Measurements from ENCODE around the gene SMARCC2. TPM values are rescaled to one million over a fixed set of nuclear protein-coding genes. Genes with fewer than 3 reads are reported as not detected.

SMARCC2 gene
- total RNA-seq, 1 donor from 2014 or later, result 196 TPM

GRCh38 chr12:56216461-56216860, 27.2 kb upstream of the SMARCC2 start:
- Mint-ChIP-seq H3K27me3 (ENCODE audit: unreplicated experiment) (peaks cover 2% of the 10 kb centered on the region), H3K36me3 (ENCODE audit: unreplicated experiment) (peaks cover 12% of the 10 kb centered on the region), H3K9me3 (ENCODE audit: unreplicated experiment) (peaks cover 1% of the 10 kb centered on the region), H3K27ac (ENCODE audit: unreplicated experiment) (peak overlapping the region; percentile 74), H3K4me3 (ENCODE audit: unreplicated experiment) (no peak overlapping the region), H3K4me1 (ENCODE audit: low read depth, unreplicated experiment) (peaks cover 2% of the 10 kb centered on the region)
- DNase-seq, result no peak
- no peak for TF ChIP-seq CTCF (IDR thresholded peaks at IDR 0.05; ENCODE audit: partially characterized antibody, unreplicated experiment)

DNA sequence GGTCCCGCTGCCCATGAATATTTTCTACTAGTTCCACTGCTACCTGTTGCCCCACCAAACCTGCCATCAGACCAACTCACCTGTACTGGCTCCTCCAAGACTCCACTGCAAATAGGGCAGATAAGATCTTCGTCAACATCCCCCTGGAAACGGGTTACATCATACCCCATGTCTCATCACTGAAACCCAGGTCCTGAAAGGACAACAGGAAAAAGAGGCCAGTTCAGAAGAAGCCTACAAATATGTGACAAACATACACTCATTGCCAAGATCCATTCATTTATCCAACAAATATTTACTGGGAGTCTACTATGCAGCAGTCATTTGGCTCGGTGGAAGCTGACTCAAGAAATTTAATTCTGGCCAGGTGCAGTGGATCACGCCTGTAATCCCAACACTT, 24.6 kb upstream of the SMARCC2 start:
- H3K36me3 Mint-ChIP-seq (ENCODE audit: unreplicated experiment), result peaks cover 17% of the 10 kb centered on the region
- no peak overlapping the region for H3K4me3 Mint-ChIP-seq (ENCODE audit: unreplicated experiment)

GRCh38 chr12:56212361-56212760, 23.1 kb upstream of the SMARCC2 start:
- Mint-ChIP-seq H3K9me3 (ENCODE audit: unreplicated experiment) (peaks cover 2% of the 10 kb centered on the region), H3K36me3 (ENCODE audit: unreplicated experiment) (peaks cover 19% of the 10 kb centered on the region), H3K27ac (ENCODE audit: unreplicated experiment) (no peak overlapping the region), H3K27me3 (ENCODE audit: unreplicated experiment) (no peaks in the 10 kb centered on the region), H3K4me1 (ENCODE audit: low read depth, unreplicated experiment) (no peaks in the 10 kb centered on the region), H3K4me3 (ENCODE audit: unreplicated experiment) (no peak overlapping the region)
- TF ChIP-seq CTCF (IDR thresholded peaks at IDR 0.05; ENCODE audit: partially characterized antibody, unreplicated experiment), result no peak
- DNase-seq, result no peak

More for the DNA sequence above, 24.6 kb upstream of the SMARCC2 start:
- peaks cover 2% of the 10 kb centered on the region for H3K9me3 Mint-ChIP-seq (ENCODE audit: unreplicated experiment)
- H3K4me1 Mint-ChIP-seq (ENCODE audit: low read depth, unreplicated experiment), result no peaks in the 10 kb centered on the region
- no peak for DNase-seq
- H3K27me3 Mint-ChIP-seq (ENCODE audit: unreplicated experiment), result no peaks in the 10 kb centered on the region
- TF ChIP-seq CTCF (IDR thresholded peaks at IDR 0.05; ENCODE audit: partially characterized antibody, unreplicated experiment), result no peak
- H3K27ac Mint-ChIP-seq (ENCODE audit: unreplicated experiment), result no peak overlapping the region

- DNase-seq, result no peak
- Mint-ChIP-seq H3K9me3 (ENCODE audit: unreplicated experiment) (peaks cover 2% of the 10 kb centered on the region), H3K27me3 (ENCODE audit: unreplicated experiment) (no peaks in the 10 kb centered on the region), H3K4me3 (ENCODE audit: unreplicated experiment) (no peak overlapping the region), H3K4me1 (ENCODE audit: low read depth, unreplicated experiment) (no peaks in the 10 kb centered on the region), H3K27ac (ENCODE audit: unreplicated experiment) (no peak overlapping the region), H3K36me3 (ENCODE audit: unreplicated experiment) (peaks cover 11% of the 10 kb centered on the region)
- no peak for TF ChIP-seq CTCF (IDR thresholded peaks at IDR 0.05; ENCODE audit: partially characterized antibody, unreplicated experiment)
Measured at GRCh38 chr12:56208006-56208405, 18.7 kb upstream of the SMARCC2 start.

DNA sequence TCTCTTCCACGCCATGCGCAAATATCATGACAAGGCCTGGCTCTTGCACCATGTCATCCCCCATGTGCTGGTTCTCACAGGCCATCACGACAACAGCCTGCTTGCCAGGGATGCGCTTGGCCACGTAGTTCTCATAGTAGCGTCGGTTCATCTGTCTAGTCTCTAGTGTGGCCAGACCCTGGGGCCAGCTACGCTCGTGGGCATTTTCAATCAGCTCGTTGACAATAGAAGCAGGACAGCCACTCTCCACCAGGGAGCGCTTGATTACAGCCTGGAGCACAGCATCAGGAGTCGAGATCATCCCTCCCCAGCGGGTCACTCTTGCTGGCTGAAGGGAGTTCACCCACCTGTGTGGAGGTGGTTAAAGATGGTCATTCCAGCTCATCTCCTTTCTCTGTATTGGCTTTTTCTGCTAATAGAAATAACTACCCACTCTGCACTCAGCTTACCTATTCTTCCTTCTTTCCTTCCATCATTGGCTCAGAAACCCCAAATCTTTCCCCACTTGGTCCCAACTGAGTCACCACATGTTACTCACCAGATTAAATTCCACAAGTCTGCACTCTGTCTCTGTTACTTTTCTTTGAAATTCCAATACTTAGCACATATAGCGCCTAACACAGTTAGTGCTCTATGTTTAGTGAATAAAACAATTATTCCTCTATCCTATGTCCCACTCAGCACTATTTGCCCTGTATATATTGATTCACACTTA, 17.3 kb upstream of the SMARCC2 start:
- H3K27ac Mint-ChIP-seq (ENCODE audit: unreplicated experiment), result peak overlapping the region; percentile 3
- H3K36me3 Mint-ChIP-seq (ENCODE audit: unreplicated experiment), result peaks cover 11% of the 10 kb centered on the region
- peak; percentile 76 for DNase-seq
- peak; percentile 47 for TF ChIP-seq CTCF (IDR thresholded peaks at IDR 0.05; ENCODE audit: partially characterized antibody, unreplicated experiment)
- H3K4me3 Mint-ChIP-seq (ENCODE audit: unreplicated experiment), result peak overlapping the region; percentile 23
- H3K27me3 Mint-ChIP-seq (ENCODE audit: unreplicated experiment), result no peaks in the 10 kb centered on the region
- peaks cover 2% of the 10 kb centered on the region for H3K9me3 Mint-ChIP-seq (ENCODE audit: unreplicated experiment)
- no peaks in the 10 kb centered on the region for H3K4me1 Mint-ChIP-seq (ENCODE audit: low read depth, unreplicated experiment)
